Cortex of kidney (tissue), 1 donor: Measurements from ENCODE around the gene CRADD.
"Not testable (repeated sequence)": the region's sequence is repeated elsewhere in the genome, so short reads cannot be mapped to it uniquely, and the experiment has no call there.

ENCODE experiments used
- DNase-seq: peaks from one replicate; lab custom pipeline; 2025; lab: John Stamatoyannopoulos, UW

The CRADD gene

DNA sequence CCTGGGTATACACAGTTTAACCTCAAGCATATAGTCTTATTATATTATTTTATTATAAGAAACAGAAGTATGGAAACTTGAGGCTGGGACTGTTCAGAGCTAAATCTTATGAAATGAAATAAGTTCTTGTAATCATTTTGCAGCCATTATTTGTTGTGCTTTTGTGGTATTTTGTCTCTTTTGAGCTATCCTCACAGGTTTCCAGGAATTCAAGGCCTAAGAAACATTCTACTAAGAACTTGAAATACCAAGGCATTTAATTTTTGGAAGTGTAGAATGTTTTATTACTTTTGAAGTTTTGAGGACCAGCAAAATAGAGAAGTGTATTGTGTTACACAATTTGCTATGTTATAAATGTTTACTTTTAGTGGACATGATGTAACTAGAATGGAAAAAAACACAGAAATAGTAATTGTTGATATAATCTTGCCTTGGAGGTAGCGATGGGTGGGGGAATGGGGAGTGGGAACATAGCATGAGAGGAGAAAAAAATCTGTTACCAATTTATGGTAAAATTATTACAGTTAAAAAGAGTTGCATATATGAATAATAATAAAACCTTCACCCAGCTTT, 81.7 kb downstream of the CRADD start:
- no peak for DNase-seq

DNA sequence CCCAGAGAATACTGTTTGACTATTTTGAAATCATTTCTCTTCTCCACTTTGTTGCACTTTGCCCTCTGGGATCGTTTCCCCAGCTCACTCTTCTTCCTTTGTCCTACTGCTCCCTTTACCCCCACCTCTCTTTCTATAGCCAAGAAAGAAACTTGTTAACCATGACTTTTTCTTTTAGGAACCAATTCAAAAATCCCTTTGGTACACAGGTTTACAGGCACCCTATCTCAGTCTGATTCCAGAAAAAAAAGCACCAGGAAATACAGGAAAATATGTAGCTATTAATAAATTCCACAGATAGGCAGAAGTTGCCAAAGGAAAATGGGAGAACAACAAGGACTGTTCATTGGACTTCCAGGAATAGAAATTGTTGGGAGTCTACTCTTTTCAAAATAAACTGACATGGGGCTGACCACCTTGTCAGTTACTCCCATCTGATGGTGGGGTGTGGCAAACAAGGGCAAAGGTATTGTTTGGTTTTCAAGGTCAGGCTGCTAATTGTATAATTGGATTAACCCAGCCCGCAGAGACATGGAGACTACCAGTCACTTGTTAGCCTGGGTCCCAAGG, 82.4 kb downstream of the CRADD start:
- no peak for DNase-seq

DNA sequence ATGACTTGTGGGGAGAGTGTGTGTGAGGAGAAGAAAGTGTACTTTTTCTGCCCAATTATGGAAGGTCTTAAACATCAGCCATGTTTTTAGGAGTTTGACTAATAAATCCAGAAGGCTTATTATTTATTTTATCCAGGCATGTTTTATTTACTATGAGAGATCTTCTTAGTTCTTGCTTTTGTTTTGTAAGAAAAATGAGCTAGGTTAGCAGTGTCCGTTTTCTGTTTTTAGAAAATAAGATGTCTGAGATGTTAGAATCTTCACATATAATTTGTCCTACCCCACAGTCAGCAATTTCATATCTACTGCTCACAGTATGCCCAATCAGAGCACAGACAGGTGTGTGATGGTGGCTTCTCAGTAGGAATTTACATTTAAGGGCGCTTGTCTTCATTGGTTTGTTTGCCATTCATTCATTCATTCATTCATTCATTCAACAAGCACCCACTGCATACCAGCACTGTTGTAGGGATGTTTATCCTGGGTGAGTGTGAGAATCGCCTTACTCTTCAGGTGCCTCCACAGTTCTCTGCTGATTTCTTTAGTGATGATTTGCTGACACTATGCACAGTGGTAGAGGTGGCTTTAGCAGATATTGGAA, 83.2 kb downstream of the CRADD start:
- no peak for DNase-seq

DNA sequence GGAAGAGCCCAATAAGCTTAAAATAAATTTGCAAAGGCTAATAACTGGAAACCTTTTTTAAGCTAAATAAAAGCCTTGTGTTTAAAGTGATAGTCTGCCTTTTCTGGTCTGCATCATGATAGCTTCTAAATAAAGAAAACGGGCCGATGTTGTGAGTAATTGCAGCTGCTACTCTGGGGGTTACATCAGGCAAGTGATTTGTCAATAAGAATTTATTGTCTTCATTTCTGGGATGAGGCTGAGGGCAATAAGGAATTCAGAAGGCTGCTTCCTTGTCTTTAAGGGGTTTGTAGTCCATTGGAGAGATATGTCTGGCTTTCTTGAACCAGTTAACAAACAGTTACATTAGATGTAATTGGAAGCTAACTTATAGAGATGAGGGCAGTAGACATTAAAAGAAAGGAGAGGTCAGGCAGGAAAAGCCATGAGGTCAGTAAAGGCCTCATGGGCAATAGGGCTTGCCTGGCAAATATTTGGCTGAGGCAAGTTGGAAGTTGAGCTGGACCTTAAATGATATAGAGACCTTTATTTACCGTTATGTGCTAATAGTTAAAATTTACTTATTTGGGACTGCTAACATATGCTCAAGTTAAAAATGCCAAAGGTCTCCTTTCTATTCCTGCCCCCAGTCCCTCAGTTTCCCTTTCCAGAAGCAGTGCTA, 85.0 kb downstream of the CRADD start:
- no peak for DNase-seq

DNA sequence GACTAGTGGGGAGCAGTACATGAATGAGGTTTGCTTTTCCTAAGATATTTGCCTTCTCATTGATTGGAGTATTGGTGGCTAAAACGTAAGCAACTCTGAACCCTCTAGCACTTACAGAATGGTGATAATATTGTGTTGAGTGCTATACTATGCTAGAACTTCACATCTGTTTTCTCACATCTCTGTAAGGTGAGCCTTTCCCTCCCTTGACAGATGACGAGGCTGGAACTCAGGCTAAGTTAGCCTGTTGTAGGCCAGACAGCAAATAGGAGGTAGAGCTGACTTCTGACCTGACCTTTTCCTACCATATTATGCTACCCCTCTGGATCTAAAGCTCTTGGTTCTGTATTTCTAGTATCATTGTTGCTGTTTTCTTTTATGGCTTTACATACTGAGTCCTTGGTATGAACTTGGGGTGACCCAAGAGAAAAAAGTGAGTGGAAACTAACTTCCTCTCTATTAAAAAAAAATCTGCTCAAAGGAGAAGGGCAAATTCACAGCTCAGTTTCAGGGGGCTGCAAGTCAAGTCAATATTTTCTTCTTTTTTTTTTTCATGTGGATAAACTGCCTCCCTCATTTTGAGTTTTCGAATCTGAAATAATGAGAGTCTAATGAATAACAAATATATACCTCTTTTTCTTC, 85.9 kb downstream of the CRADD start:
- no peak for DNase-seq

DNA sequence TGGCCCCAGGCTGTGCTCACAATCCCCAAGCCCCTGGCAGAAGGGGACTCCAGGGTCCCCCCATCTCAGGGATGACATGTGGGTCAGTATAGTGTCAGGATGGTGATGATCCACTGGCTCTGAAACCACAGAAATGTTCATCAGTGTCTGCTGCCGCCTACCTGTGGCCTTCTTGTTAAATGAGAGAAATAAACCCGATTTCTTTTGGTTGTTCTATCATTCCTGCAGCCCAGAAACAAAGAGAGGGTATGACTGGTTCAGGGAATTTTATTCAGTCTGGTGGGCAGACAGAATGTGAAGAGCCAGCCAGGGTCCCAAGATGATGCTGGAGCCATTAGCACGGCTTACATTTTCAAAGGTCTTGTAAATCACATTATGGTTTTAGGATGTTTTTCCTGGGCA, 86.6 kb downstream of the CRADD start:
- DNase-seq, result no peak

DNA sequence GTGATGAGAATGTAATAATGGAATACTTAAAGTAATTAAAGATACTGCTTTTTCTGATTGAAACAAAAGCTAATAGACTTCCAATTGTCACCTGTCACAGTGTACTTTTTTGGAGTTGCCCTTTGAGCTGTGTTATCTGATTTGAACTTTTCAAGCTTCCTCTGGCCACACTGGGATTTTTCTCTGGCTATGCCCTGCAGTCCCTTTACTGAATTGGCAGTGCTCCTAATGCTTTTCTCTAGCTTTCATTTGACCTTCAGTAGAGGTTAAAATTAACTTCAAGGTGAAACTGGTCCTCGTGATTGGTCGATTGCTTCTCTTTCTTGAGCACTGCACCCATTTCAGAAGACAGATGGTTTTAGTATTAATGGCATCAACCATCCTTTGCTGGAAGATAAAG, 89.2 kb downstream of the CRADD start:
- no peak for DNase-seq

DNA sequence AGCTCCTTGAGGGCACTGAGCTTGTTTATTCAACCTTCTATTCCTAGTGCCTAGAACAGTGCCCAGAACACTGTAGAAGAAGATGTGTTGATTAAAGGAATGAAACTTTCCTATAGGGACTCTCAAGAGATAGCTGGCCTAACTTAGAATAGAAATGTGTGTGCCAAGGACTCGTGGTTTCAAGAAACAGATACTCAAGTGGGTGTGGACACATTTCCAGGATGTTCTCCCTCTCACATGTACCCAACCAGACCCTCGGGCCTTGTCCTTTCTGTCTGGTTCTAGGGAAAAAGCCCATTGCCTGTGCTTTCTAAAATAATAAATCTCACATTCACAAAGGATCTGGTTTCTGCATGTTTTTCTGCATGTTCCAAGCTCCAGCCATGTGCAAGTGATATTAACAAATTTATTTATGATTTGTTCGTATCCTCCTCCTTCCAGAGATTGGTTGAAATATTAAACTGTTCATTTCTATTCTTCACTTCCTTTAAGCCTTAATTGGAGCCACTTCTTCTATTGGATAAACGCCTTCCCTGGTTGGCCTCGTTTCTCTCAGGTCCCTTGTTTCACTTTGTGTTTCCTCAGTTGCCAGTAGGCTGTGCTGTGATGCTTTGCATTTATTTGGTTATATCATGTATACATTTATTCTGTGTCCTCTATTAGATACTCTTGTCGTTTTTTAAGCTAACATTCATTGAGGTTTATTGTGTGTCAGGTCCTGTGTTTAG, 89.8 kb downstream of the CRADD start:
- DNase-seq, result no peak

DNA sequence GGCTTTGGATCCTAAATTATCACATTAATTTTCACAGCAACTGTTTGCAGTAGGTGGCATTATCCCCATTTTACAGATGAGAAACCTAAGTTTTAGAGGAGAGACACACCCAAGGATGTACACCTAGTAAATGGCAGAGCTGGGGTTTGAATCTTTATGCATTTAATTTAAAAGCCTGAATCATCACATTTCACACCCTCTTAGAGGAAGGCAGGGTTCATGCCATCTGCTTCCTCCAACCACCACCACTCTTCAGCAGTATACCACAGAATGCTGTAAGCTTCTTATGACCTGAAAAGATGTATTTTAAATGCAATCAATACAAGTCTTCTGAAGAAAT, 90.3 kb downstream of the CRADD start:
- DNase-seq, result no peak

DNA sequence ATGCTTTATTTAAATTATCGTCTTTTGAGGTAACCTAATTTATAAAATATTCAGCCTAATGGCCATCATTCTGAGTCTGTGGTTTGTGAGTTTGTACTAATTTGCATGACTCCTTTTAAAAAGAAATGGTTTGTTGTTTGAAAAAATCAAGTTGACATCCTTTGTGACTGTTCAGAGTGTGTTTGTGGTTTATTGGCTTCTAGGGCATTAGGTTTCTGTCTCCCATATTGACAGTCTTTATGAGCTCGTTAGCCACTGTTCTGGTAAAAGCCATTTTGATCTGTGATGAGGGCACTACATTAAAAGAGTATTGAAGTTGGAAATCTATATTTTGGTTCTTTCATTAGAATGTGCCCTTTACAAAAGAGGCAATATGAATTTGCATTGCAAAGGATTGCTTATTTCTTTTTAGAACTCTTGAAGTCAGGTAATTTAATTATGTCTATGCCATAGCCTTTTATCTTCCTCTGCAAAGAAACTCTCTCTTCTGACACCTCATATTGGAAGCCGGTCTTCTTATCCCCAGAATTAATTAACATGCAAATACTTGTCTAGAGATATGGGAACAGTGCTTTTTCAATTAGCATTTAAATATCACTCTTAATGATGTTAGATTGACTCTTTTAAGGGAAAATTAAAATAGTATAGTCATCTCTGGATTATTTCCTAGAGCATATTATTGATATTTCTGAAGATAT, 95.0 kb downstream of the CRADD start:
- DNase-seq, result no peak

DNA sequence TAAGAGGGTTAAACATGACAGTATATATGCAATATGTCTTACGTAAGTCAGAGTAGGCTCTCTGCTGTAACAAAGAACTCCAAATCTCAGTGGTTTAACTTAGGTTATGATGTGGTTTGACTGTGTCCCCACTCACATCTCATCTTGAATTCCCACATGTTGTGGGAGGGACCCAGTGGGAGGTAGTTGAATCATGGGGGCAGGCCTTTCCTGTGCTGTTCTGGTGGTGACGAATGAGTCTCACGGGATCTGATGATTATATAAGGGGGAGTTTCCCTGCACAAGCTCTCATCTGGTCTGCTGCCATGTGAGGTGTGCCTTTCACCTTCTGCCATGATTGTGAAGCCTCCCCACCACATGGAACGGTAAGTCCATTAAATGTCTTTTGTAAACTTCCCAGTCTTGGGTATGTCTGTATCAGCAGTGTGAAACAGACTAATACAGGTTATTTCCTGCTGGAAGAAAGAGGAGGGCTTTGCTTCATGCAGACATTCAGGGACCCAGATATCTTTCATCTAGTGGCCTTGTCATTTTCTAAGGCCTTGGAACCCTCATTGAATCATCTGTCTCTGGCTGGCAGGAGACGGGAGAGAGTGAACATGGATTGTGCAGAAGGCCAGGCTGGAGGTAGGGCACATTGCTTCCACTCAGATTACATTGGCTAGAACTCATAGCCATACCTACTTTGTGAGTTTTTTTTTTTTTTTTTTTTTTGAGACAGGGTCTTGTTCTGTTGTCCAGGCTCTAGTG, 96.1 kb downstream of the CRADD start:
- no peak for DNase-seq

DNA sequence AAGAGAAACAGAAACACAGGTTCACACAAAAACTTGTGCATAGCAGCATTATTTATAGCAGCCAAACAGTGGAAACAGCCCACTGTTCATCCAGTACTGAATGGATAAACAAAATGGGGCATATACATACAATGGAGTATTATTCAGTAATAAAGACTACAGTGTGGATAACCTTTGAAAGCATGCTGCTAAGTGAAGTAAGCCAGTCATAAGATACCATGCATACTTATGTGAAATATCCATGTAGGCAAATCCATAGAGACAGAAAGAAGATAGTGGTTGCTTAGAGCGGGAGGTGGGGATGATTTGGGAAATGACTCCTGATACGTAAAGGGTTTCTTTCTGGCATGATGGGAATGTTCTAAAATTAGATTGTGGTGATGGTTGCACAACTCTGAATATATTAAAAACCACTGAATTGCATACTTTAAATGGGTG, 99.4 kb downstream of the CRADD start:
- no peak for DNase-seq

DNA sequence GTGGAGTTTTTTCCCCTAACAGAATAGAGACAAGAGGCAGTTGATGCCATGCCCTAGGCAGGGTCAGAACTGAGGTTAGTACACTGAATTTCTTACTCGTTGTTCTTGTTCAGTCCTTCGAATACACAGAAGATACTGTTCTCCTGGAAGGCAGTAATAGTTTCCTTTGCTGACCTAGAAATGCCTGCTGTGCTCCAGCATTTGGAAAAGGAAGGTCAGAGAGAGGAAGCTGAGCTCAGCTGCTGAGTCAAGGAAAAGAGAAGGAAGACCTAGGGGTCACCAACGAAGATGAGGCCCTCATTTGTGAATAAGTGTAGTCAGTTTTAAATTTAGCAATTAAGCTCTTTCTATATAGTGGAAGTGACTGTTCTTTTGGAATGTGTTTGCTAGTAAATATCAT, 100.1 kb downstream of the CRADD start:
- no peak for DNase-seq

DNA sequence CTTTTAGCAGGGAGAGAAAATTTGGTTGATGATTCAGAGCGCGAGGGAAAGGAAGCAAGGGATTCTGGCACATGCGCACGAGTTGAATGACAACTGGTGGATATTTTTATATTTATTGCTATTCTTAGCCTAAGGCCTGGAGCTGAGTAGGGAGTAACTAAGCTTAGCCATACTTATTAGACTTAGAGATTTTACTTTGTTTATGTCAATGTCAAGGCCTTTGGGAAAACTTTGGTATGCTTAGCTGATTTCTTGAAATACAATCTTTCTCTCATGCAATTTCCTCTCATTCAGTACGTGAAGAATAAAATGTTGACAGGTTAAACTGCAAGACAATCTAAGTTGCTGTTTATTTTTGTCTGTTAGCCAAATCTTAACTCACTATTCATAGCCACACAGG, 101.1 kb downstream of the CRADD start:
- no peak for DNase-seq

DNA sequence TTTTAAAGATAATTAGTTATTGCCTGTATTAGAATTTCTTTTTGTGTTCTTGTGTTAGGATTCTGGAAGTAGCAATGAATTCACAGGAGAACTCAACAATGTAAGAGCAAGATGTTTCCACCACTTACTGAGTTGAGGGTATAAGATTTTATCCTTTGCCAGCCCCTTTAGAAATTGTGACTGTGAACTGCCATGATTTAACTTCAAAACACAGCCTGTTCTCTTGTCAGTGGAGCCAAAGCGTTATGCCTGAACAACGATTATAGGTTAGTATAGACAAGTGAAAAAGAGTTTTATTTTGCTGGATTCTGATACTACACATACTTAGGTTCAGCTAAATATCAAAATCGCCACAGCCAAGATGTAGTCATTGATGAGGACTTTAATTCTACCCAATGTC, 101.6 kb downstream of the CRADD start:
- no peak for DNase-seq

DNA sequence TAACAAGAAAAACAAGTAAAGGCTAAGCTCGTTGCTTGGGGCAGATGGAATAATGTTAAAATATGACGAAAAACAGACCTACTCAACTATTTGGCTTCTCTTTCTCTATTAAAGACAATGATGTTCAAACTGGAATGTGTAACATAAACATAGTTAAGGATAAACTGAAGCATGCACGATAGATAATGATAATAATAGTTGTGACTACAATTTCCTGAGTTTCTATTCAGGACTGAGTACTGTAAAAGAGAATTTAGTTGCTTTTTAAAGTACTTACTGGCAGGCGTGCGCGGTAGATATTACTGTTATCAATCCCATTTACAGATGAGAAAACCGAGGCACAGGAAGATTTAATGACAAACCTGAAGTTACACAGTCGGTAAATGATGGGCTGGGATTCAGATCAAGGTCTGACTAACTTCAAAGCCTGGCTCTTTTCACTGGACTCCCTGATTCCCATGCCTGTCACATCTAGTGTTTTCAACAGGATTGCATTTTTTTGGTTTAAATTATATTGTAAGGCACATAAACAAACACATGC, 103.0 kb downstream of the CRADD start:
- DNase-seq, result no peak

DNA sequence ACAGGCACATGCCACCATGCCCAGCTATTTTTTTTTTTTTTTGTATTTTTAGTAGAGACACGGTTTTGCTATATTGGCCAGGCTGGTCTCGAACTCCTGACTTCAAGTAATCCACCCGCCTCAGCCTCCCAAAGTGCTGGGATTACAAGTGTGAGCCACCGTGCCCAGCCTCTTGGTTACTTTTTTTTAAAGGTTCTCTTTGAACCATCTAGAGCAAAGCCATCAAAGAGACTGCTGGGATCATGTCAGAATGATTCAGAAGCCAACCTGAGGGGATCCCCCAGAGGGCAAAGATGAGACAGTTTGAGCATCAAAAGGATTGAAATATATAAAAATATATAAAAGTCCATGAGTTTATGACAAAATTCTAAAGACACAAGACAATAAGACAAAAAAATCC, 103.7 kb downstream of the CRADD start:
- not testable (repeated sequence) for DNase-seq

DNA sequence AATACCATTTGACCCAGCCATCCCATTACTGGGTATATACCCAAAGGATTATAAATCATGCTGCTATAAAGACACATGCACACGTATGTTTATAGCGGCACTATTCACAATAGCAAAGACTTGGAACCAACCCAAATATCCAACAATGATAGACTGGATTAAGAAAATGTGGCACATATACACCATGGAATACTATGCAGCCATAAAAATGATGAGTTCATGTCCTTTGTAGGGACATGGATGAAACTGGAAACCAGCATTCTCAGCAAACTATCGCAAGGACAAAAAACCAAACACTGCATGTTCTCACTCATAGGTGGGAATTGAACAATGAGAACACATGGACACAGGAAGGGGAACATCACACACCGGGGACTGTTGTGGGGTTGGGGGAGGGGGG, 104.8 kb downstream of the CRADD start:
- not testable (repeated sequence) for DNase-seq

DNA sequence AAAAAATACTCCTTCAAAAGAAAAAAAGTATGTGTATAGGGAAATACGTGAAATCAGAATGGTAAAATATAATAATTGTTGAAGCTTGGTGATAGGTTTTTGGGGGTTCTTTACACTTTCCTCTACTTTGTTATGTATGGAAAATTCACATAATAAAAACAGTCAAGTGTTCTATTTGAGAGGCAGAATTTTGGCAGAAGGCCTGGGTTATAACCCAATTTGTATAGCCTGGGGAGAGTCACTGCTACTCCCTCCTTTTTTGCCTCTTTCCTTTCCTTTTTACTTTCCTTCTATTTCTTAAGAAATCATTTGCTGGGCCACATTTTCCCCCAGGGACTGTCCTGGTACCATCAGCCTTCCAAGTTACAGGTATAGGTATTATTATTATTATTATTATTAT, 105.7 kb downstream of the CRADD start:
- no peak for DNase-seq

DNA sequence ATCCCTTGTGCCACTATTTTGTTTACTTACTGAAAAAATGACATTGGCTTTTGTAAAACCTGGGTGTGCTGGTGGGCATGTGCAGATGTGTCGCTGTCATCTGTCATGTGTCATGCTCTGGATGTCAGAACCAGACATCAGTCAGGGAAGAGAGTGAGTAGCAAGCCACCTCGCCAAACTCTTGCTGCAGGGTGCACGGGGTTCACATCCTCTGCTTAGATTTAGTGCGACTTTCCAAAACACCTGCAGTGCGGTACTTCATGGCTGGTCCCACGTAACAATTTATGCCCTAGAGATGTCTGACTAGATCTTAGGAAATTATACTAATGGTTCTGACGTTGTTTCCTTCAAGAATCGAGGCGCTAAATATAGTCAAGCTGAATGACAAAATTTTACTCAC, 106.7 kb downstream of the CRADD start:
- no peak for DNase-seq
